Measurements from ENCODE around the gene TBL1X. TPM values are rescaled to one million over a fixed set of nuclear protein-coding genes. Genes with fewer than 3 reads are reported as not detected.

Gene TBL1X
- total and polyA plus RNA-seq, 2 of the 8 experiments (the other 6 are each of a cell fraction or from before 2014, with no cell fraction given) = 13.3 to 25.6 TPM

GRCh38 chrX:9489234-9489633 is 24.4 kb downstream of the TBL1X start:
- Histone ChIP-seq H3K9ac (replicated peaks in 1 of 4; ENCODE audit: extremely low read depth in 1 of 4, low read depth in 3 of 4, low read length in 3 of 4) (no peak overlapping the region), H3K4ac (replicated peaks; ENCODE audit: insufficient read length, low read depth, low read length) (no peak overlapping the region), H3K79me2 (ENCODE audit: control insufficient read depth in 1 of 2, insufficient read depth in 2 of 2, low read length in 2 of 2) (peaks cover 0 to 56% of the 10 kb centered on the region in 2 experiments; a peak in 2 of 4 replicates), H4K5ac (ENCODE audit: insufficient read length, low read depth, low read length) (no peak overlapping the region), H4K91ac (replicated peaks; ENCODE audit: insufficient read length, low read length) (no peak overlapping the region), H2BK5ac (ENCODE audit: low read depth, low read length) (no peak overlapping the region), H2BK12ac (ENCODE audit: low read depth, low read length) (no peak overlapping the region), H2BK120ac (replicated peaks; ENCODE audit: low read depth, low read length) (no peak overlapping the region), H3K23ac (ENCODE audit: insufficient read length) (no peak overlapping the region), H3K27ac (ENCODE audit: low read depth, low read length) (no peak overlapping the region), H3K18ac (ENCODE audit: extremely low read depth, low read length) (no peak overlapping the region), H3K79me1 (ENCODE audit: low read depth, low read length) (no peaks in the 10 kb centered on the region; the same call in 1 of the 2 replicates), H3K4me1 (replicated peaks in 1 of 4; ENCODE audit: control insufficient read depth in 3 of 4, insufficient read depth in 4 of 4, low read length in 3 of 4) (no peaks in the 10 kb centered on the region), H2AFZ (ENCODE audit: low read length) (no peak overlapping the region), H3K23me2 (ENCODE audit: low read depth, low read length) (no peaks in the 10 kb centered on the region), H3K14ac (ENCODE audit: insufficient read length) (no peak overlapping the region), H3K9me3 (ENCODE audit: insufficient read depth in 2 of 2, low read depth in 1 of 2, low read length in 1 of 2) (no peaks in the 10 kb centered on the region), H3K4me2 (ENCODE audit: insufficient read depth in 1 of 2, low read depth in 2 of 2, low read length in 2 of 2) (no peak overlapping the region), H2BK20ac (ENCODE audit: low read length) (no peak overlapping the region), H3K56ac (replicated peaks; ENCODE audit: insufficient read length, low read depth, low read length) (no peak overlapping the region), H4K20me1 (replicated peaks in 1 of 2; ENCODE audit: control insufficient read depth in 1 of 2, insufficient read depth in 2 of 2, low read length in 2 of 2) (peaks cover 0 to 4% of the 10 kb centered on the region in 2 experiments), H3K36me3 (ENCODE audit: control insufficient read depth in 2 of 4, insufficient read depth in 4 of 4, low read length in 3 of 4) (no peaks in the 10 kb centered on the region), H2AK5ac (ENCODE audit: low read depth, low read length) (no peak overlapping the region), H2BK15ac (ENCODE audit: low read length) (no peak overlapping the region), H3K27me3 (replicated peaks in 1 of 4; ENCODE audit: control insufficient read depth in 3 of 4, extremely low read depth in 1 of 4, insufficient read depth in 3 of 4, low read length in 3 of 4) (no peaks in the 10 kb centered on the region), H4K8ac (ENCODE audit: extremely low read depth, insufficient read depth, low read length) (no peak overlapping the region), H3K4me3 (ENCODE audit: extremely low read depth in 1 of 4, insufficient read depth in 2 of 4, low read depth in 3 of 4, low read length in 4 of 4) (no peak overlapping the region)
- no peak for DNase-seq (ENCODE audit: low read depth in 1 of 2, low spot score in 2 of 2)
- WGBS, 2 experiments (ENCODE audit: extremely low coverage in 1 of 2, insufficient coverage in 1 of 2, insufficient read length in 1 of 2, insufficient replicate concordance in 2 of 2, low coverage in 1 of 2, low lambda C conversion rate in 2 of 2, missing lambda C conversion rate in 1 of 2) = 0% methylated on average over 1 of the region's 1 CpG; no CpG with 5 or more reads in 1 of the 2 experiments
- no peak for FAIRE-seq
- TF ChIP-seq SIRT6 (IDR thresholded peaks at IDR 0.05; ENCODE audit: low read length) (no peak), SUZ12 (IDR thresholded peaks at IDR 0.05; ENCODE audit: low read length) (no peak), RAD21 (IDR thresholded peaks at IDR 0.05 in 1 of 2, conservative IDR thresholded peaks at IDR 0.05 in 1 of 2; ENCODE audit: low read depth in 2 of 2, low read length in 2 of 2) (no peak)
- ChIA-PET CTCF (ENCODE audit: partially characterized antibody) (interaction anchor here (0.6 kb wide), 1 partner anchor 342 kb away, joined by 4 read pairs; no protein-coding TSS in a partner anchor), POLR2A (ENCODE audit: partially characterized antibody) (no interaction called here)

All from H1 (cell line).